GM18502 (cell line): ENCODE results near the gene EN2.
"Not testable (repeated sequence)": the region's sequence is repeated elsewhere in the genome, so short reads cannot be mapped to it uniquely, and the experiment has no call there.

Source experiments
- ATAC-seq: cut with Tn5 transposase; IDR thresholded peaks from one replicate; pipeline ENCODE4 v1.9.1; 2021; ENCODE audit warnings: mild to moderate bottlenecking; ENCODE audit not compliant: unreplicated experiment, poor library complexity

The EN2 gene

GRCh38 chr7:155425011-155425340, 33.0 kb upstream of the EN2 start:
- no peak for ATAC-seq

GRCh38 chr7:155425887-155426286, 32.0 kb upstream of the EN2 start:
- ATAC-seq, result no peak

GRCh38 chr7:155426543-155427410, 31.2 kb upstream of the EN2 start:
- ATAC-seq, result no peak

DNA sequence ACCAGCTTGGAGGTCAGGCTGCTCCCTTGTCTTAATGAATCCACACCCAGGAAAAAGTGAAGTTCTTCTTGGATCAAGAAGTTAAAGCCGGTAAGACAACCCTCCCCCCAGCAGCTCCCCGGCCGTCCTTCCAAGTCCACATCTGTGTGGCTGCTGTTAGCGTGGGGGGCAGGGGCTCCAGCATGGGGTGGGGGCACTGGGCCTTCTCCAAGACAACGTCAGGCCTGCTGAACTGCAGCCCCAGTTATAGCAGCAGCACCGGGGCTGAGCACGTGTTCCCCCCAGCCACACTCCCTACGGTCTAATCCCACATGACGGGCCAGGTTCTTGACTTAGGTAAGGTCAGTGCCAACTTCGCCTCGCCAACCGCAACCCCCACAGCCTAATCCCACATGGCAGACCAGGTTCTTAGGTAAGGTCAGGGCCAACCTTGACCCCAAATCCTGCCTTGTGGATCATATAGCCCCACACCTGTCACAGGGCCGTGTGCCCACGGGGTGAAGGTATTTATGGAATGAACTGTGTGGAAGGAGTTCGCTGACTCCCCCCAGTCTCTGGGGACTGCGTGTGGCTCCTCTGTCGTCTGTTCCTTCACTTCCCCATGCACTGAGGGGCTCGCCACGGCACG, 30.4 kb upstream of the EN2 start:
- ATAC-seq, result no peak

GRCh38 chr7:155428171-155428834, 29.6 kb upstream of the EN2 start:
- no peak for ATAC-seq

DNA sequence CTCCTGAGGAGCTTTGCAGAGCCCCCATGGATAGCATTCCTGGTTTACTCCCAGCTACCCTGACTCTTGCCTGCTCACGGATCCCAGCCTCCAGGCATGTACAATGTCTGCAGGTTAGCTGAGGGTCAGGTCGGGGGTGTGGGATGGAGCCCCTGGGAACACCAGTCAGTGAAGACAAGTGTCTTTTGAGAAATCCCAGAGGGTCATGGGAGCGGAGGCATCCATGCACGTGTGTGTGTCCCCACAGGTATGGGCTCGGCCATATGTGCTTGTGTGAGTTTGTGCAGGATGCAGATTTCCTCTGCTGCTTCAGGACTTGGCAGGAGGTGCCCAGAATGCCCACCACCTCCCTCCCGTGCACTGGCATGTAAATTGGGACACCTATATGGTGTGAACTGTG, 28.3 kb upstream of the EN2 start:
- ATAC-seq, result no peak

GRCh38 chr7:155430606-155431005, 27.3 kb upstream of the EN2 start:
- no peak for ATAC-seq

DNA sequence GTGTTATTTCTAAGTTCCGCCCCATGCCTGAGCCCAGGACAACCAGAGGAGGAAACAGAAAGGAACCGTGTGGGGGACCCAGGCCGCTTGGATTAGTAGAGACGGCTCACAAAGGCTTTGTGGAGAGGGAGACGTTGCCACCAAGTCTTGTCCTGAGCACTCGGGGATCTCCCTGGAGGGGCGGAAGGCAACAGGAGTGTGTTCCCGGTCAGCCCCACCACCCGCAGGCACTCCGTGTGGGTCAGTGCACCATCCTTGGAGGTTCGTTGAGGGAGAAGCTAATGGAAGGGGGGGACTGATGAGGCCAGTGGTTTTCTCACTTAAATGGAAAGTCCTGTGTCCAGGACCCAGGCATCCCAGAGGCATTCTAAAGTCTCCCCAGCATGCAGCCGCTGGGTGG, 26.7 kb upstream of the EN2 start:
- no peak for ATAC-seq

GRCh38 chr7:155431711-155432110, 26.2 kb upstream of the EN2 start:
- ATAC-seq, result no peak

GRCh38 chr7:155435110-155435509, 22.8 kb upstream of the EN2 start:
- ATAC-seq, result no peak

DNA sequence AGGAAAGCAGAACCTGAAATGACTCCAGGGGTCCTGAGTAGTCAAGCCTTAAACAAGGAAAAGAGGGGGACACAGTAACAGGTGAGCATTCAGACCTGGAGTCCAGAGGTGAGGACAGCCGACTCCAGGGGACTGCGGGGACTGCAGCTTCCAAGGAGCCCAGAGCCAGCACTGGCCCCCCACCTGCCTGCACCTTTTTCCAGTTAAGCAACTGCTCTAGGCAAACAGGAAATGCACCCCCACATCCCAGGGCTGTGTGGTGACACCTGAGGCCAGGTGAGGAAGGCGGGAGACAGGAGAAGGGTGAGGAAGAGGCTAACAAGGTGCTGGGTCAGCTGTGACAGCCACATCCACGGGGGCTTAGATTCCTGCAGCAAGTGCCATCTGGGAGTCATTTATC, 20.1 kb upstream of the EN2 start:
- no peak for ATAC-seq

DNA sequence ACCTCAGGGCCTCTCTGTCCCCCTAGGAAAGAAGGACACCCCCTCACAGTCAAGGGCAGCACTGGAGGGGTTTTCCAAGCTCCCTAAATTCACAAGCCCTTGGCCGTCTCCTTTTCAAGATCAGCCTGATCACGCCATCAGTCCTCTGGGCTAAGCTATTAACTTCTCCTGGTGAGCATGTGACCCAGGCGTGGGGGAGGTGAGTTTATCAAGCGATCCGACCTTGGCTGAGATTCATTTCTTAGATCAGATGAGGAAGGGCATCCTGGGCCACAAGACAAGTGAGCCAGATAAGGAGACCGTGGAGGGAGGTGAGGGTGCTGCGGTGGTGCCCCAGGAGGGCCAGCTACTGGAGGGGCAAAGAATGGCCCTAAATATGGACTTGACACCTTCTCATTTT, 19.2 kb upstream of the EN2 start:
- ATAC-seq, result no peak

DNA sequence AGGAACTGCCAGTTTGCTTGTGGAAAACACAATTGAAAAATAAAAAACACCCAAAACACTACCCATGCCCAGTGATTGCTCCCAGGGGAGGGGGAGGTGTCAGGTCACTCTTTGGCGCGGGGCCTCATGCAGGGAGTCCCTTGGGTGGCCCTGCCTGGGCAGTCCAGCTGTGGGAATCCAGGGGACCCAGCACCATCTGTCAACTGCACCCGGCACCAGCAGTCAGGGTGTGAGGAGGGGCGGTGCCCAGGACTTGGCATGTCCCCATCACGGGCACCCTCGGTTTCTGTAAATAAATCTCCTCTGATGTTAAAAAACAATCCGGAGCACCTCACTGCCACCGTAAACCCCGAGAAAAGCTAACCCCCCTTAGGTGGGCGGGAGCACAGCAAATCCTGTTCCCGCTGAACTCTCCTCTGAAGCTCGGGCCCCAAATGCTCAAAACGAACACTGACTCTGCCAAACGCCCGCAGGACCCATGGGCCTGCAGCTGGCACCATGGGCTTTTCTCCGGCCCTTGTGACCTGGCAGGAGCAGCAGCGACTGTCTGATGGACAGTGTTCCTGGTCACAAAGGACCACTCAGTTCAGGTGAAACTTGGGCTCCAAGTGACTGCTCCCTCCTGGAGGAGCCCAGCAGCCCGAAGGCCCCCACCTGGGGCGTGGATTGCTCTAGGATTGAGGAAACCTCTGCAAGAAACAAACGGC, 18.5 kb upstream of the EN2 start:
- no peak for ATAC-seq

DNA sequence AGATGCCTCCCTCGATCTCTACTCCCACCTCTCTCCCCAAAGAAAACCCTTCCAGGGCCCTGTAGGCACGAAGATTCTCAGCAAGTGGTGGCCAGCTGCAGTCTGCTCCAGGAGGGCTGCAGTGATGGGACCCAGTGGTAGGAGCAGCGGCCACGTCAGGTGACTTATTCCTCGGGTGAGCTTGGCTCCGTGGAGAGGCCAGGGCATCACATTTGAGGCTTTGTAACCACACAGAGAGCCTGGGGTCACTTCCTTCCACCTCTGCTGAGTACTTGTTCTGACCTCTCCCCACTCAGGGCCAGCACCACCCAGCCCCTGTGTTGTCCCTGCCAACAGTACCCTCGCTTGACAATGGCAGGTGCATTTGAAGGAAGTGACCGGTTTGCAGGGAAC, 17.9 kb upstream of the EN2 start:
- no peak for ATAC-seq

- no peak for ATAC-seq
Measured at GRCh38 chr7:155441856-155442255, 16.1 kb upstream of the EN2 start.

GRCh38 chr7:155444746-155445145, 13.2 kb upstream of the EN2 start:
- ATAC-seq, result no peak

- not testable (repeated sequence) for ATAC-seq
Measured at GRCh38 chr7:155445606-155446005, 12.3 kb upstream of the EN2 start.

GRCh38 chr7:155447603-155448002, 10.3 kb upstream of the EN2 start:
- ATAC-seq, result no peak

- ATAC-seq, result no peak
Measured at GRCh38 chr7:155448632-155449007, 9.3 kb upstream of the EN2 start.

- no peak for ATAC-seq
Measured at GRCh38 chr7:155449008-155449868, 8.7 kb upstream of the EN2 start.
